Neural crest cell (in vitro differentiated cells): ENCODE measurements around the gene ZNF365. TPM values are rescaled to one million over a fixed set of nuclear protein-coding genes. Genes with fewer than 3 reads are reported as not detected.

Source experiments
- DNase-seq: peaks from one replicate; pipeline ENCODE4 v3.0.0; 2021; ENCODE audit warnings: low read depth, mixed read lengths, low spot score
- H3K27ac Mint-ChIP-seq: one replicate; pipeline ENCODE4 v1.8.0; 2021; ENCODE audit warnings: mild to moderate bottlenecking, mixed read lengths; ENCODE audit not compliant: unreplicated experiment
- H3K27me3 Mint-ChIP-seq: 2 replicates; pipeline ENCODE4 v1.8.0; 2021; ENCODE audit warnings: low read depth, mild to moderate bottlenecking, mixed read lengths
- H3K36me3 Mint-ChIP-seq: 2 replicates; pipeline ENCODE4 v1.8.0; 2021; ENCODE audit warnings: low read depth, mild to moderate bottlenecking, mixed read lengths
- H3K4me1 Mint-ChIP-seq: 2 replicates; pipeline ENCODE4 v1.8.0; 2021; ENCODE audit warnings: mixed read lengths
- H3K4me3 Mint-ChIP-seq: one replicate; pipeline ENCODE4 v1.8.0; 2021; ENCODE audit warnings: mild to moderate bottlenecking, mixed read lengths
- H3K9me3 Mint-ChIP-seq: 2 replicates; pipeline ENCODE4 v1.8.0; 2021; ENCODE audit warnings: mixed read lengths
- total RNA-seq: library from RNA; stranded (reverse); gene quantifications from 2 replicates; pipeline ENCODE4 v1.2.1, GENCODE V29; 2021
- TF ChIP-seq, protein P1 (sequence below): fragments of 200-600 bp; sonication (generic); conservative IDR thresholded peaks from 2 replicates; pipeline ENCODE4 v1.5.0; 2021; ENCODE audit warnings: antibody characterized with exemption, mild to moderate bottlenecking

The ZNF365 gene
- total RNA-seq, 1 donor from 2014 or later = 1.0 TPM

DNA sequence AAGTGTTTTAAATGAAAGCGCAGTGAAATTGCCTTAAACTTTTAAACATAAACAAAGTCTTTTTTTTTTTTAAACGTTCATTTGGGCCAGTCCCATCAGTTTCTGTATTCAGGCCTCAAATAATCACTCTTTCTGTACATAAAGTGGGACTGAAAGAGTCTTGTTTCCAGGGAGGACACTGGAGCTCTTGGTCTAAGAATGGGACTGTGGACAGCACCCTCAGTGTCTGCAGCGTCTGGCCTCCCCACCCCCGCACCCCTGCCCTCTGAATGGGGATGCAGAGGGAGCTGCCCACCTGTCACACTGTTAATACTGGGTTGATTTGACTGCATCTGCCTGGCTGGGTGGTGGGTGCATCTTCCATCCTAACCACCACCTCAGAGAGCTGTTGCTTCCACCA lies 5.2 kb downstream of the ZNF365 start:
- no peaks in the 10 kb centered on the region for H3K9me3 Mint-ChIP-seq
- DNase-seq = no peak
- TF ChIP-seq, protein P1, sequence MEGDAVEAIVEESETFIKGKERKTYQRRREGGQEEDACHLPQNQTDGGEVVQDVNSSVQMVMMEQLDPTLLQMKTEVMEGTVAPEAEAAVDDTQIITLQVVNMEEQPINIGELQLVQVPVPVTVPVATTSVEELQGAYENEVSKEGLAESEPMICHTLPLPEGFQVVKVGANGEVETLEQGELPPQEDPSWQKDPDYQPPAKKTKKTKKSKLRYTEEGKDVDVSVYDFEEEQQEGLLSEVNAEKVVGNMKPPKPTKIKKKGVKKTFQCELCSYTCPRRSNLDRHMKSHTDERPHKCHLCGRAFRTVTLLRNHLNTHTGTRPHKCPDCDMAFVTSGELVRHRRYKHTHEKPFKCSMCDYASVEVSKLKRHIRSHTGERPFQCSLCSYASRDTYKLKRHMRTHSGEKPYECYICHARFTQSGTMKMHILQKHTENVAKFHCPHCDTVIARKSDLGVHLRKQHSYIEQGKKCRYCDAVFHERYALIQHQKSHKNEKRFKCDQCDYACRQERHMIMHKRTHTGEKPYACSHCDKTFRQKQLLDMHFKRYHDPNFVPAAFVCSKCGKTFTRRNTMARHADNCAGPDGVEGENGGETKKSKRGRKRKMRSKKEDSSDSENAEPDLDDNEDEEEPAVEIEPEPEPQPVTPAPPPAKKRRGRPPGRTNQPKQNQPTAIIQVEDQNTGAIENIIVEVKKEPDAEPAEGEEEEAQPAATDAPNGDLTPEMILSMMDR = no peak
- peaks cover 23% of the 10 kb centered on the region for H3K4me1 Mint-ChIP-seq
- H3K36me3 Mint-ChIP-seq = no peaks in the 10 kb centered on the region
- H3K27me3 Mint-ChIP-seq = peaks cover 18% of the 10 kb centered on the region
- H3K4me3 Mint-ChIP-seq = no peak overlapping the region
- no peak overlapping the region for H3K27ac Mint-ChIP-seq

DNA sequence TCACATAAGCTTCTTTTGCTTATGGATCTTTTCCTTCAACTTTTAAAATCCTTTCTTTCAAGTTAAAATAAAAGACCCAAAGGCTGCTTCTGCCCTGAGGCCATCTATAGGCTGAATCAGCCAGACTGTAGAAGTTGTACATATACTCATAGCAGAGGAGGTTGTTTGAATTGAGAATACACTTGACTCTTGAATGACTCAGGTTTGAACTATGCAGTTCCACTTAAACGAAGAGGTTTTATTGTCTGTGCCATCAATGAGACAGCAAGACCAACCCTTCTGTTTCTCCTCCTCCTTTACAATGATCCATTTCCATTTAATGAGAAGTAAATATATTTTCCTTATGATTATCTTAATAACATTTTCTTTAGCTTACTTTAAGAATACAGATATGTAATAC lies 5.8 kb downstream of the ZNF365 start:
- DNase-seq = no peak
- Mint-ChIP-seq H3K27ac (no peak overlapping the region), H3K36me3 (no peaks in the 10 kb centered on the region), H3K27me3 (peaks cover 13% of the 10 kb centered on the region), H3K9me3 (no peaks in the 10 kb centered on the region), H3K4me1 (peaks cover 23% of the 10 kb centered on the region), H3K4me3 (no peak overlapping the region)
- TF ChIP-seq, protein P1 = no peak

DNA sequence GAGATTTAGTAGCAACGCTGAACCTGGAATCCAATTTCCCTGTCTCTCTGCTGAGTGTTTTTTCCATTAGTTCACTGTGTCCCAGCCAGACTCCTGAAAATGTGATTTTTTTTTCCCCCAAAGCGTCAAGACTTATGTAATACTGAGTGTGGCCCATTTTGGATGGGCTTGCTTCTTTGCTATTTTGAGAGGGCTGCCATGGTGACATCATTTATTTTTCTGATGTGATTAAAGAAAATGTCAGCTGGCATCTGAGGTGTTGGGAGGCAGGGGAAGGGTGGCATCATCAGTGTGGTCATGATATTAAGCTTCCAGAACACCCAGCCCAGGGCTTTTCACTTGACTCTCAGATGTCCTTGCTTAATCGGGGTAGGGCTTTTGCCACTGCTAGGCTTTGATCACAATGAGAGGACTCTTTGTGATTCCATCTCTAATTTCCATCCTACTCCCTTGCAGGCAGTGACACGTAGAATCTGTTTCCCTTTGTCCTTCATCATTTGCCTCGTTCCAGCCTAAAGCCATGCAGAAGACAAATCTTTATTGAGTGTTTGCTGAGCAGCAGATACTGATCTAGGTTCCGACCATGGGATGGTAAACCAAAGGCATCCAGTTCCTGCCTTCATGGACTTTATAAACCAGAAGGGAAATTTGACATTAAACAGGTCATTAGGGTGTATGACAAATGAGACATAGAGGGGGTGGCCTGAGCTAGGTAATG lies 7.4 kb downstream of the ZNF365 start:
- TF ChIP-seq, protein P1 = no peak
- Mint-ChIP-seq H3K4me1 (peaks cover 23% of the 10 kb centered on the region), H3K27me3 (no peaks in the 10 kb centered on the region), H3K27ac (no peak overlapping the region), H3K36me3 (no peaks in the 10 kb centered on the region), H3K4me3 (no peak overlapping the region), H3K9me3 (no peaks in the 10 kb centered on the region)
- no peak for DNase-seq

DNA sequence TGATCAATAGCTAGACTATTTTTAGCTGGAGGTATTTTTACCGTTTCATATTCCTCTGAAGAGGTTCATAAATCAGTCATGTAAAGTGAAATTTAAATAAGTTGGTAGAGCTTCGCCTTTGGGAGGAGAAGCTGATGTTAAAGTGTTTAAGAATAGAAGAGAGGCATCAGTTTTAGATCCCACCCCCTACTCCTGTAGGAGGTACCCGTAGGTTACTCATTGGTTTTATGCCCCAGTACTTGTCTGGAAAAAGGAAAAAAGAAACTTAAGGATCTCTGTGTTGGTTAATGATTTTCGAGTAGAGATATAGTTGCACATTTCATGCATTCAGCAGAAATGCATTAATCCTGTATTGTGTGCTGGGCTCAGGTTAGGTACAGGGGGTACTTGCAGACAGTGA lies 8.7 kb downstream of the ZNF365 start:
- H3K4me1 Mint-ChIP-seq = peaks cover 23% of the 10 kb centered on the region
- H3K27ac Mint-ChIP-seq = no peak overlapping the region
- TF ChIP-seq, protein P1 = no peak
- no peaks in the 10 kb centered on the region for H3K27me3 Mint-ChIP-seq
- no peaks in the 10 kb centered on the region for H3K9me3 Mint-ChIP-seq
- no peak for DNase-seq
- H3K36me3 Mint-ChIP-seq = no peaks in the 10 kb centered on the region
- H3K4me3 Mint-ChIP-seq = no peak overlapping the region

DNA sequence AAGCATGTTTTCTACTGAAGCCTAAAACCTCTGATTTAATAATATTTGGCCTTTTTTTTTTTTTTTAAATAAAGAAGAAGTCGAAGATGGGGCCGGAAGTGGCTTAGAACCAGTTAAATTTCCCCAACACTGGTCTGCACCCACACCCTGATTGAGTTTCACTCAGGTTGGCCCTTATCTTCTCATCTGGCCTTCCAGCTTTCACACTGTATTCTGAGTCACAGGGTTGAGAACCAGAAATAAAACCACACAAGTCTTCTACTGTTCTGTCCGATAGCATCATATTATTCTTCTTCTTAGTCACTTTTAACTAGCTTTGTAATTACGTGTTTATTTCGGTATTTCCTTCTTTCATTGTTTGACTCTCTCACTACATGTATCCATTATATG lies 9.9 kb downstream of the ZNF365 start:
- H3K9me3 Mint-ChIP-seq = no peaks in the 10 kb centered on the region
- H3K36me3 Mint-ChIP-seq = no peaks in the 10 kb centered on the region
- DNase-seq = no peak
- no peaks in the 10 kb centered on the region for H3K27me3 Mint-ChIP-seq
- TF ChIP-seq, protein P1 = no peak
- H3K27ac Mint-ChIP-seq = no peak overlapping the region
- H3K4me3 Mint-ChIP-seq = no peak overlapping the region
- peaks cover 23% of the 10 kb centered on the region for H3K4me1 Mint-ChIP-seq
